Left lung (tissue), 10 donors: ENCODE data around the gene VGF. TPM values are rescaled to one million over a fixed set of nuclear protein-coding genes. Genes with fewer than 3 reads are reported as not detected.

Source experiments
- ATAC-seq: fragments of 200-7000 bp; cut with Tn5 transposase; one replicate; pipeline ENCODE4 v1.9.1; 2020; ENCODE audit warnings: moderate library complexity
- DNase-seq, 4 donors: peaks; one replicate each; pipeline ENCODE4 v3.0.0-alpha.2; 2013 to 2020
- H3K27ac ChIP-seq, 2 donors: fragments of 200-600 bp; sonication (generic) in 1 of 2; one replicate each; pipeline versions ENCODE4 v1.5.0 to v1.8.0; 2020 to 2021
- H3K27me3 ChIP-seq, 2 donors: fragments of 200-600 bp; sonication (generic) in 1 of 2; one replicate each; pipeline versions ENCODE4 v1.5.0 to v1.8.0; 2020 to 2021
- H3K36me3 ChIP-seq, 2 donors: fragments of 200-600 bp; sonication (generic) in 1 of 2; one replicate each; pipeline versions ENCODE4 v1.5.0 to v1.8.0; 2020 to 2021
- H3K4me1 ChIP-seq, 2 donors: fragments of 200-600 bp; one replicate each; pipeline ENCODE4 v1.8.0; 2021
- H3K4me3 ChIP-seq, 2 donors: fragments of 200-600 bp; sonication (generic) in 1 of 2; one replicate each; pipeline versions ENCODE4 v1.5.0 to v1.8.0; 2020 to 2021; ENCODE audit warnings: mild to moderate bottlenecking in 1 of 2
- H3K9me3 ChIP-seq, 2 donors: fragments of 200-600 bp; sonication (generic) in 1 of 2; one replicate each; pipeline versions ENCODE4 v1.5.0 to v1.8.0; 2020 to 2021
- intact Hi-C, 2 donors: fragments of 100-400 bp; cut with DNase I; formaldehyde crosslinking; loops; one replicate each; pipeline versions ENCODE4 v1.11.2 to v1.14.2; 2022
- polyA plus RNA-seq, 6 donors: library from polyadenylated mRNA; unstranded; fragments of 120-200 nt; gene quantifications; one replicate each; pipeline ENCODE4 v1.2.1, GENCODE V29; 2013; ENCODE audit not compliant: insufficient read length in 6 of 6
- total RNA-seq, 2 donors: library from RNA; stranded (reverse); fragmentation: NEBNext Ultra II Directional; extraction: Animal tissue kit (Norgen Biotek cat#: 25700); gene quantifications; one replicate each; pipeline ENCODE4 v1.2.1, GENCODE V29; 2021
- TF ChIP-seq, protein P1 (sequence below), 2 donors: fragments of 200-600 bp; sonication (generic) in 1 of 2; IDR thresholded peaks; one replicate each; pipeline versions ENCODE4 v1.5.0 to v1.8.0; 2021; ENCODE audit warnings: antibody characterized with exemption in 2 of 2
- donor health status: DM: no; HTN: yes; CAD: no.
- donor health status: DM: no; HTN: no; CAD: no.

Gene VGF
- total and polyA plus RNA-seq, 8 donors, result 0.82 to 1.4 (median 0.95) TPM; not detected in 2

DNA sequence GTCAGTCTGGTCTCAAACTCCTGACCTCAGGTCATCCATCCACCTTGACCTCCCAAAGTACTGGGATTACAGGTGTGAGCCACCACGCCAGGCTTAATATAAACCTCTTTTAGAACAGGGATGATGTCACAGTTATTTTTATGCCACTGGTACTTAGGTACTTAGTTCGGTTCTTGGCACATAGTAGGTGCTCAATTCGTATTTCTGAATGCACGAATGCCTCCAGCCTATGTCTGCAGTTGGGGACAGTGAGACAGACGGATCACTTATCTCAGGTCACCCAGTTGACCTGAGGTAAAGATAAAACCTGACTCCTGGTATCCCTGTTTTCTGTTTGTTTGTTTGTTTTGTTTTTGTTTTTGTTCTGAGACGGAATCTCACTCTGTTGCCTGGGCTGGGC, 20.8 kb upstream of the VGF start:
- Histone ChIP-seq H3K27ac (no peak overlapping the region), H3K4me1 (no peaks in the 10 kb centered on the region), H3K36me3 (no peaks in the 10 kb centered on the region), H3K27me3 (peaks cover 3 to 68% of the 10 kb centered on the region in 2 donors), H3K4me3 (no peak overlapping the region), H3K9me3 (no peaks in the 10 kb centered on the region)
- intact Hi-C loops, result no loop called here
- no peak for ATAC-seq
- no peak for DNase-seq
- TF ChIP-seq, protein P1, sequence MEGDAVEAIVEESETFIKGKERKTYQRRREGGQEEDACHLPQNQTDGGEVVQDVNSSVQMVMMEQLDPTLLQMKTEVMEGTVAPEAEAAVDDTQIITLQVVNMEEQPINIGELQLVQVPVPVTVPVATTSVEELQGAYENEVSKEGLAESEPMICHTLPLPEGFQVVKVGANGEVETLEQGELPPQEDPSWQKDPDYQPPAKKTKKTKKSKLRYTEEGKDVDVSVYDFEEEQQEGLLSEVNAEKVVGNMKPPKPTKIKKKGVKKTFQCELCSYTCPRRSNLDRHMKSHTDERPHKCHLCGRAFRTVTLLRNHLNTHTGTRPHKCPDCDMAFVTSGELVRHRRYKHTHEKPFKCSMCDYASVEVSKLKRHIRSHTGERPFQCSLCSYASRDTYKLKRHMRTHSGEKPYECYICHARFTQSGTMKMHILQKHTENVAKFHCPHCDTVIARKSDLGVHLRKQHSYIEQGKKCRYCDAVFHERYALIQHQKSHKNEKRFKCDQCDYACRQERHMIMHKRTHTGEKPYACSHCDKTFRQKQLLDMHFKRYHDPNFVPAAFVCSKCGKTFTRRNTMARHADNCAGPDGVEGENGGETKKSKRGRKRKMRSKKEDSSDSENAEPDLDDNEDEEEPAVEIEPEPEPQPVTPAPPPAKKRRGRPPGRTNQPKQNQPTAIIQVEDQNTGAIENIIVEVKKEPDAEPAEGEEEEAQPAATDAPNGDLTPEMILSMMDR (IDR thresholded peaks at IDR 0.05), result no peak

DNA sequence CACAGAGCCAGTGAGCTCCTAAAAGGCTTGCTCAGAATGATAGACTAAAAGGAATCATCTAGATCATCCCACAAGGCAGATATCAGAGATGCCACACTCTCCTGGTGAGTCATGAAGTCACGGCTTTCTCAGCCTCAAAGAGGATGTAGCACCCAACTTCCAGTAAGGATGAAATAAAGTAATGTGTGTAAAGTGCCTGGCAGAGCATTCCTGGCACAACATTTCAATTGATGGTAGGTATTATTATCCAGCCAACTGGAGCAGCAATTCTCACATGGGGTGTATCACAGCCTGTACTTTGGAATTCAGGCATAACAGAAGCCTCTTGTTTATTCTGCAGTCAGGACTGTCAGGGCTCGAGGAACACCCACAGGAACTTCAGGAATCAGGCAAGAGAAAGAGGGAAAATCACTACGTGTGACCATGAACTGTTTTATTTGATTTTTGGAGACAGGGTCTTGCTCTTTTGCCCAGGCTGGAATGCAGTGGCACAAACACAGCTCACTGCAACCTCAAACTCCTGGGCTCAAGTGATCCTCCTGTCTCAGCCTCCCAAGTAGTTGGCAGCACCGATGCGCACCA, 20.0 kb upstream of the VGF start:
- Histone ChIP-seq H3K9me3 (no peaks in the 10 kb centered on the region), H3K27ac (no peak overlapping the region), H3K36me3 (no peaks in the 10 kb centered on the region), H3K4me1 (no peaks in the 10 kb centered on the region), H3K27me3 (peaks cover 12 to 76% of the 10 kb centered on the region in 2 donors), H3K4me3 (no peak overlapping the region)
- TF ChIP-seq, protein P1 (IDR thresholded peaks at IDR 0.05), result no peak
- ATAC-seq, result no peak
- intact Hi-C loops, result no loop called here
- DNase-seq, result no peak

DNA sequence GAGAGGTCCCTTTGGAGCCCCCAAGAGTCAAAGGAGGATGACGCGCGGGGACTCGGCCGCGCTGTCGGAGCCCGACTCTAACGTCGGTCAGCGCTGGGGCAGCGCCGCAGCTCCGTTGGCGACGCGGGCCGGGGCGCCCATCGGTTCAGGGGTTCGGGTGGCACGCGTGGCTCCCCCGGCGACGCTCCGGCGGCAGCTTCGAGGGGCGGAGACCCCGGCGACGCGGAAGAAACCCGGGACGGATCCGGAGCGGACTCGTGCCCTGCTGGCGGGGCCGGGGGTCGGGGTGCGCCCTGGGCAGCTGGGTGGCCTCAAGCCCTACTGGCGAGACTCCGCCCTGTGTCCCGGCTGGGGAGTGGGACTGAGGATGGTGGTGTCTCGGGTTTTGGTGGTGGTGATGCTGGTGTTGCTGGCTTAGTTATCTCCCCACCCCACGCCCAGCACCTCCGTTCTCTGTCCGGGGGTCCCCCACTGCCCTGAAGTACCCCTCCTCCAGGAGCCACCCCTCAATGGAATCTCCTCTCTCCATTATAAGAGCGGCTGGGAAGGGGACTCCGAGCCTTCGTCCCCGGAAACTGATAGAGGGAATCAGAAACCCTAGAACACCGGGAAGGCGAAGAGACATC, 14.9 kb upstream of the VGF start, which contains the start of gene NAT16:
Gene NAT16, minus strand, starts transcription at position 164 of the 626 bp plus-strand sequence. CDS start 5,486 bp downstream, outside the sequence.
- no peak within 1 kb of the TSS for H3K4me3 ChIP-seq
- TF ChIP-seq, protein P1 (IDR thresholded peaks at IDR 0.05), result no peak
- ATAC-seq (no peak), DNase-seq (no peak)
- H3K4me1 ChIP-seq, result no peaks in the 10 kb centered on the region
- no peaks in the 10 kb centered on the region for H3K9me3 ChIP-seq
- H3K36me3 ChIP-seq, result no peaks in the 10 kb centered on the region
- intact Hi-C loops, result no loop called here
- H3K27me3 ChIP-seq, result peaks cover 63 to 94% of the 10 kb centered on the region in 2 donors
- no peak within 1 kb of the TSS for H3K27ac ChIP-seq

DNA sequence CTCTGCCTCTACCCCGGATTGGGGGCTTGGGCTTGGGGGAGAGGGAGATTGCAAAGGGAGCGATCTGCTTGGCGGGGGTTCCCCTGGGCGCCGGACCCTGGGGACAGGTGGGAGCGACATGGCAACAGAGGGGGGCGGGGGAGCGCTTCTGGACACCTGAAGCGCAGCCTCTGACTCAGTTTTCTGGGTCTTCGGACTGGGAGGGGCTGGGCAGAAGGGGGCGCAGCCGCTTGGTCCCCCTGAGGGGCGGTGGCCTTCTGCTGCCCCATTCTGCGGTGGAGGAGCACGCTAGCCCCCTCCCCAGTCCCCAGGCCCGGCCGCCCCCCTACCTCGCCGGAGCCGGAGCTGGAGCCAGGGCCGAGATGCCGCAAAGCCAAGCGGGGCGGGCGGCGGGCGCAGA, 14.3 kb upstream of the VGF start:
- TF ChIP-seq, protein P1 (IDR thresholded peaks at IDR 0.05), result no peak
- no peak overlapping the region for H3K4me3 ChIP-seq

DNA sequence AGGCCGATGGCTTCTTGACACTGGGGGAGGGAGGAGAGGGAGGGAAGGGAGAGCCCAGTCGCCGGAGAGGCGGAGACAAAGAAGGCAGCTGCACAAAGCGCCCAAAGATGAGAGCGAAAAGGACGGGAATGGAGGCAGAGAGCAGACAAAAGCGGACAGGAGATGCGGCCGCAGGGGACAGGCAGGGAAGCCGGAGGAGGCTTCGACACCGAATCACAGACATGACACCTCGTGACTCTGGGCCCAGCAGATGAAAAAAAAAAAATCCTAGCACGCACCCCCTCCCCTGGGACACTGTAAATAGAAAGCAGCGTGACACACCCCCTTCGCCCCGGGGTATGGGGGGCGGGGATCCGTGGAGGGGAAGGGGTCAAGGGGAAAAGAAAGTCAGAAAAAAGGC, 13.7 kb upstream of the VGF start:
- Histone ChIP-seq H3K27ac (no peak overlapping the region), H3K36me3 (no peaks in the 10 kb centered on the region), H3K4me3 (no peak overlapping the region), H3K9me3 (no peaks in the 10 kb centered on the region), H3K27me3 (peaks cover 74 to 100% of the 10 kb centered on the region in 2 donors), H3K4me1 (no peaks in the 10 kb centered on the region)
- DNase-seq, result no peak
- intact Hi-C loops, result no loop called here
- no peak for ATAC-seq
- TF ChIP-seq, protein P1 (IDR thresholded peaks at IDR 0.05), result no peak

More for the DNA sequence above, 14.3 kb upstream of the VGF start:
- Histone ChIP-seq H3K36me3 (no peaks in the 10 kb centered on the region), H3K27me3 (peaks cover 68 to 100% of the 10 kb centered on the region in 2 donors), H3K27ac (no peak overlapping the region), H3K9me3 (no peaks in the 10 kb centered on the region), H3K4me1 (no peaks in the 10 kb centered on the region)
- intact Hi-C loops, result no loop called here
- ATAC-seq, result no peak
- DNase-seq, result no peak
